OCI-LY1 (cell line): ENCODE results near the gene RAPGEF6.

ENCODE experiments used
- EZH2 ChIP-seq: fragments of 200-600 bp; sonication (generic), shearing (Covaris generic); IDR thresholded peaks from 2 replicates; pipeline ENCODE4 v1.8.0; 2017; ENCODE audit warnings: borderline replicate concordance, mixed run types, mild to moderate bottlenecking, antibody characterized with exemption, low read length, moderate library complexity, mixed read lengths
- TF ChIP-seq, protein P1 (sequence below): fragments of 200-600 bp; sonication (generic), shearing (Covaris generic); IDR thresholded peaks from 2 replicates; pipeline ENCODE4 v1.5.1; 2017; ENCODE audit warnings: mild to moderate bottlenecking, antibody characterized with exemption, low read length, moderate library complexity, mixed read lengths

DNA sequence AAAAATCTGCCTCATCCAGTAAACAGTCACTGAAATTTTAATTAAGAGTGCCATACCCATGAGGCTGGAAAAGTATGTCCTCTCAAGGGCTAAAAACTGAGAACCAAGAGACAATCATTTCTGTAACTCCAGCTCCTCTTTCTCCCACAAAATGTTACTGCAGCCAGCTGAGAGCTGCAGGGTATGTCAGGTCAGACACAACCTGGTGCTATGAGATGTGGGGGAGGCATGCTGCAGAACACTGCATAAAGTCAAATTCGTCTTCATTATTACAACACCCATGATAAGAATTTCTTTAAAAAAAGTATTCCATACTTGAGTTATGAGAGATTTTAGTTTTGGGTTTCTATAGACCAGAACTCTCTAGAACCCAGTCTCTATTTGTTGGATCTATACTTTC lies 209.0 kb downstream of the RAPGEF6 start:
- TF ChIP-seq, protein P1, sequence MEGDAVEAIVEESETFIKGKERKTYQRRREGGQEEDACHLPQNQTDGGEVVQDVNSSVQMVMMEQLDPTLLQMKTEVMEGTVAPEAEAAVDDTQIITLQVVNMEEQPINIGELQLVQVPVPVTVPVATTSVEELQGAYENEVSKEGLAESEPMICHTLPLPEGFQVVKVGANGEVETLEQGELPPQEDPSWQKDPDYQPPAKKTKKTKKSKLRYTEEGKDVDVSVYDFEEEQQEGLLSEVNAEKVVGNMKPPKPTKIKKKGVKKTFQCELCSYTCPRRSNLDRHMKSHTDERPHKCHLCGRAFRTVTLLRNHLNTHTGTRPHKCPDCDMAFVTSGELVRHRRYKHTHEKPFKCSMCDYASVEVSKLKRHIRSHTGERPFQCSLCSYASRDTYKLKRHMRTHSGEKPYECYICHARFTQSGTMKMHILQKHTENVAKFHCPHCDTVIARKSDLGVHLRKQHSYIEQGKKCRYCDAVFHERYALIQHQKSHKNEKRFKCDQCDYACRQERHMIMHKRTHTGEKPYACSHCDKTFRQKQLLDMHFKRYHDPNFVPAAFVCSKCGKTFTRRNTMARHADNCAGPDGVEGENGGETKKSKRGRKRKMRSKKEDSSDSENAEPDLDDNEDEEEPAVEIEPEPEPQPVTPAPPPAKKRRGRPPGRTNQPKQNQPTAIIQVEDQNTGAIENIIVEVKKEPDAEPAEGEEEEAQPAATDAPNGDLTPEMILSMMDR = no peak
- no peak for TF ChIP-seq EZH2
